Fibroblast of lung (primary cell): ENCODE data around the gene AQR. TPM values are rescaled to one million over a fixed set of nuclear protein-coding genes. Genes with fewer than 3 reads are reported as not detected.

Experiments used
- DNase-seq, 2 donors: peaks; one replicate each; pipeline versions ENCODE4 v3.0.0 to v3.0.0-alpha.2; 2010; ENCODE audit warnings: low read depth in 2 of 2
- H2AFZ ChIP-seq: 2 replicates; pipeline ENCODE4 v1.5.1; 2012; ENCODE audit warnings: low read length, control low read depth, inconsistent platforms
- H3K27ac ChIP-seq: 2 replicates; pipeline ENCODE4 v1.5.1; 2011; ENCODE audit warnings: low read length, control low read depth; ENCODE audit not compliant: insufficient read depth
- H3K27me3 ChIP-seq: 2 replicates; pipeline ENCODE4 v1.5.1; 2011; ENCODE audit warnings: mild to moderate bottlenecking, low read length; ENCODE audit not compliant: control insufficient read depth, insufficient read depth
- H3K36me3 ChIP-seq: 2 replicates; pipeline ENCODE4 v1.5.1; 2011; ENCODE audit warnings: low read length; ENCODE audit not compliant: control insufficient read depth, insufficient read depth
- H3K4me1 ChIP-seq: 2 replicates; pipeline ENCODE4 v1.5.1; 2011; ENCODE audit warnings: low read length; ENCODE audit not compliant: control insufficient read depth, insufficient read depth; ENCODE audit errors: extremely low read depth
- H3K4me2 ChIP-seq: 2 replicates; pipeline ENCODE4 v1.5.1; 2011; ENCODE audit warnings: low read length, control low read depth; ENCODE audit not compliant: insufficient read depth; ENCODE audit errors: extremely low read depth
- H3K4me3 ChIP-seq, 4 experiments: fragments of 200-600 bp in 1 of 4; sonication (generic) in 1 of 4; replicated peaks in 1 of 4; 2 replicates each; pipeline ENCODE4 v1.5.1; 2011 to 2016; ENCODE audit warnings: low read length in 4 of 4, low read depth in 3 of 4, mild to moderate bottlenecking in 3 of 4, control low read depth in 2 of 4, inconsistent platforms in 1 of 4, mixed read lengths in 1 of 4; ENCODE audit not compliant: insufficient read depth in 1 of 4; ENCODE audit errors: control extremely low read depth in 1 of 4
- H3K79me2 ChIP-seq: 2 replicates; pipeline ENCODE4 v1.5.1; 2012; ENCODE audit warnings: mild to moderate bottlenecking, low read length, inconsistent platforms; ENCODE audit not compliant: control insufficient read depth, insufficient read depth
- H3K9ac ChIP-seq: 2 replicates; pipeline ENCODE4 v1.5.1; 2011; ENCODE audit warnings: mild to moderate bottlenecking, low read length, control low read depth; ENCODE audit not compliant: insufficient read depth
- H3K9me3 ChIP-seq: 2 replicates; pipeline ENCODE4 v1.5.1; 2012; ENCODE audit warnings: low read depth, low read length; ENCODE audit not compliant: control insufficient read depth, insufficient read depth
- H4K20me1 ChIP-seq: 2 replicates; pipeline ENCODE4 v1.5.1; 2011; ENCODE audit warnings: low read length; ENCODE audit not compliant: control insufficient read depth, insufficient read depth; ENCODE audit errors: extremely low read depth
- CTCF ChIP-seq, 2 donors: IDR thresholded peaks in 1 of 2; conservative IDR thresholded peaks in 1 of 2; 1 replicate in 1 of 2; 2 replicates in 1 of 2; pipeline ENCODE4 v1.5.1; 2011 to 2012; ENCODE audit warnings: low read length in 2 of 2, control low read depth in 1 of 2, inconsistent platforms in 1 of 2, low read depth in 1 of 2, mild to moderate bottlenecking in 1 of 2
- EZH2 ChIP-seq: IDR thresholded peaks from 2 replicates; pipeline ENCODE4 v1.5.1; 2012; ENCODE audit warnings: low read length, control low read depth, mild to moderate bottlenecking; ENCODE audit errors: missing control alignments
- polyA plus RNA-seq, 2 donors: library from polyadenylated mRNA; depleted of rRNA in 1 of 2; stranded (reverse) in 1 of 2; unstranded in 1 of 2; fragments of >200 nt; gene quantifications; 2 replicates each; pipeline ENCODE4 v1.2.1, GENCODE V29; 2011 to 2012; ENCODE audit warnings: missing spikeins in 1 of 2
- total RNA-seq: library from RNA; depleted of rRNA; stranded (reverse); fragments of >200 nt; gene quantifications from 2 replicates; pipeline ENCODE4 v1.2.1, GENCODE V29; 2014

The AQR gene
- total and polyA plus RNA-seq, 2 donors (not counting 1 experiment from before 2014, with no cell fraction given), result 19.7 to 33.0 TPM

- no peaks in the 10 kb centered on the region for H3K9me3 ChIP-seq
- no peak overlapping the region for H2AFZ ChIP-seq
- no peak for TF ChIP-seq CTCF (conservative IDR thresholded peaks at IDR 0.05 in 1 of 2, IDR thresholded peaks at IDR 0.05 in 1 of 2; ENCODE audit: low read depth in 1 of 2, low read length in 2 of 2)
- TF ChIP-seq EZH2, result no peak
- H3K4me1 ChIP-seq, result no peaks in the 10 kb centered on the region
- no peak for DNase-seq
- no peak overlapping the region for H3K9ac ChIP-seq
- H4K20me1 ChIP-seq, result no peaks in the 10 kb centered on the region
- H3K27ac ChIP-seq, result no peak overlapping the region
- no peaks in the 10 kb centered on the region for H3K27me3 ChIP-seq
- H3K79me2 ChIP-seq, result no peaks in the 10 kb centered on the region
- H3K4me3 ChIP-seq, result no peak overlapping the region
- H3K4me2 ChIP-seq, result no peak overlapping the region
- H3K36me3 ChIP-seq, result no peaks in the 10 kb centered on the region
Observed at GRCh38 chr15:34804113-34804512, 165.4 kb downstream of the AQR start.

GRCh38 chr15:34802803-34803750, 166.5 kb downstream of the AQR start:
- Histone ChIP-seq H3K4me1 (no peaks in the 10 kb centered on the region), H3K9ac (no peak overlapping the region), H3K9me3 (no peaks in the 10 kb centered on the region), H3K4me2 (no peak overlapping the region), H3K27ac (no peak overlapping the region), H3K36me3 (no peaks in the 10 kb centered on the region), H3K27me3 (no peaks in the 10 kb centered on the region), H3K79me2 (no peaks in the 10 kb centered on the region), H2AFZ (no peak overlapping the region), H3K4me3 (no peak overlapping the region), H4K20me1 (no peaks in the 10 kb centered on the region)
- no peak for DNase-seq
- TF ChIP-seq CTCF (conservative IDR thresholded peaks at IDR 0.05 in 1 of 2, IDR thresholded peaks at IDR 0.05 in 1 of 2; ENCODE audit: low read depth in 1 of 2, low read length in 2 of 2), result no peak
- no peak for TF ChIP-seq EZH2

GRCh38 chr15:34802371-34802770, 167.2 kb downstream of the AQR start:
- TF ChIP-seq EZH2 (no peak), CTCF (conservative IDR thresholded peaks at IDR 0.05 in 1 of 2, IDR thresholded peaks at IDR 0.05 in 1 of 2; ENCODE audit: low read depth in 1 of 2, low read length in 2 of 2) (no peak)
- no peak overlapping the region for H3K27ac ChIP-seq

More at GRCh38 chr15:34802371-34802770, 167.2 kb downstream of the AQR start:
- Histone ChIP-seq H3K4me1 (no peaks in the 10 kb centered on the region), H2AFZ (no peak overlapping the region), H3K9ac (no peak overlapping the region), H3K36me3 (no peaks in the 10 kb centered on the region), H3K79me2 (no peaks in the 10 kb centered on the region), H3K4me2 (no peak overlapping the region), H3K4me3 (no peak overlapping the region), H3K27me3 (no peaks in the 10 kb centered on the region), H4K20me1 (no peaks in the 10 kb centered on the region), H3K9me3 (no peaks in the 10 kb centered on the region)
- DNase-seq, result no peak
